GM12865 (cell line): ENCODE data around the gene HADHA.
"Not testable (repeated sequence)": the region's sequence is repeated elsewhere in the genome, so short reads cannot be mapped to it uniquely, and the experiment has no call there.

ENCODE experiments used
- DNase-seq: peaks from one replicate; pipeline ENCODE4 v3.0.0; 2010; ENCODE audit warnings: low read depth
- H3K4me3 ChIP-seq: 2 replicates; pipeline ENCODE4 v1.5.1; 2011; ENCODE audit warnings: mild to moderate bottlenecking, low read depth, low read length, control low read depth
- TF ChIP-seq, protein P1 (sequence below): IDR thresholded peaks from 2 replicates; pipeline ENCODE4 v1.5.1; 2011; ENCODE audit warnings: low read length, control low read depth, low read depth, inconsistent platforms; ENCODE audit not compliant: insufficient read depth; ENCODE audit errors: missing control alignments

HADHA gene

DNA sequence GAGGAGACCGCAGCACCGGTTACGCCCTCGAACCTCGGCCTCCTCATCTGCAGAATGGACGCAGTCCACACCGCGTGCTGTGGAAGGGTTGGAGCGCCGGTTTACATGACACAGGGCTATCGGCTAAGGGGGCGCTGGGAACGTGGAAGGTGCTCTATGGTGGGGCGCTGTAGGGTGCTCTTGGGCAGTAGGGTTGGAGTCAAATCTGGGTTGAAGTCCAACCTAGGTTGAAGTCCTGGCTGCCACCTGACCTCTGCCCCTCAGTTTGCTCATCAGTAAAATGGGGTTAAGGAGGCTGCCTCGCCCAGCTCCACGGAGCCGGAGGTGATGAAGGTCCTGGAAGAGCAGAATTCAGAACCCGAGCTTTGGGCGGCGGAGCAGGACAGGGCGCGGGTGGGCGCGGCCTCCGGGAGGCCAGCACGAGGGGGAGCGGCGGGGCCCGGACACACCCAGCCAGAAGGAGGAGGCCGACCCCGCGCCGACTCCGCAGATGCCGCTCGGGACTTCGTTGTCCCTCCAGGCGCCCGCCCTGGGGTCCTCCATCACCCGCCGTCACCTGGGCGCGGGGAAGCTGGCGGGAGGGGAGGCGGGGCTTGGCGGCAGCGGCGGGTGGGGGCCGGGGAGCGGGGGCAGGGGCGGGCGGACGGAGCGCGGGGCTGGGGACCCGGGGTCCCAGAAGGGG is 72.1 kb downstream of the HADHA start:
- TF ChIP-seq, protein P1, sequence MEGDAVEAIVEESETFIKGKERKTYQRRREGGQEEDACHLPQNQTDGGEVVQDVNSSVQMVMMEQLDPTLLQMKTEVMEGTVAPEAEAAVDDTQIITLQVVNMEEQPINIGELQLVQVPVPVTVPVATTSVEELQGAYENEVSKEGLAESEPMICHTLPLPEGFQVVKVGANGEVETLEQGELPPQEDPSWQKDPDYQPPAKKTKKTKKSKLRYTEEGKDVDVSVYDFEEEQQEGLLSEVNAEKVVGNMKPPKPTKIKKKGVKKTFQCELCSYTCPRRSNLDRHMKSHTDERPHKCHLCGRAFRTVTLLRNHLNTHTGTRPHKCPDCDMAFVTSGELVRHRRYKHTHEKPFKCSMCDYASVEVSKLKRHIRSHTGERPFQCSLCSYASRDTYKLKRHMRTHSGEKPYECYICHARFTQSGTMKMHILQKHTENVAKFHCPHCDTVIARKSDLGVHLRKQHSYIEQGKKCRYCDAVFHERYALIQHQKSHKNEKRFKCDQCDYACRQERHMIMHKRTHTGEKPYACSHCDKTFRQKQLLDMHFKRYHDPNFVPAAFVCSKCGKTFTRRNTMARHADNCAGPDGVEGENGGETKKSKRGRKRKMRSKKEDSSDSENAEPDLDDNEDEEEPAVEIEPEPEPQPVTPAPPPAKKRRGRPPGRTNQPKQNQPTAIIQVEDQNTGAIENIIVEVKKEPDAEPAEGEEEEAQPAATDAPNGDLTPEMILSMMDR, result no peak
- no peak for DNase-seq
- no peak overlapping the region for H3K4me3 ChIP-seq

GRCh38 chr2:26170795-26171194 is 73.6 kb downstream of the HADHA start:
- TF ChIP-seq, protein P1, result no peak
- no peak overlapping the region for H3K4me3 ChIP-seq
- no peak for DNase-seq

DNA sequence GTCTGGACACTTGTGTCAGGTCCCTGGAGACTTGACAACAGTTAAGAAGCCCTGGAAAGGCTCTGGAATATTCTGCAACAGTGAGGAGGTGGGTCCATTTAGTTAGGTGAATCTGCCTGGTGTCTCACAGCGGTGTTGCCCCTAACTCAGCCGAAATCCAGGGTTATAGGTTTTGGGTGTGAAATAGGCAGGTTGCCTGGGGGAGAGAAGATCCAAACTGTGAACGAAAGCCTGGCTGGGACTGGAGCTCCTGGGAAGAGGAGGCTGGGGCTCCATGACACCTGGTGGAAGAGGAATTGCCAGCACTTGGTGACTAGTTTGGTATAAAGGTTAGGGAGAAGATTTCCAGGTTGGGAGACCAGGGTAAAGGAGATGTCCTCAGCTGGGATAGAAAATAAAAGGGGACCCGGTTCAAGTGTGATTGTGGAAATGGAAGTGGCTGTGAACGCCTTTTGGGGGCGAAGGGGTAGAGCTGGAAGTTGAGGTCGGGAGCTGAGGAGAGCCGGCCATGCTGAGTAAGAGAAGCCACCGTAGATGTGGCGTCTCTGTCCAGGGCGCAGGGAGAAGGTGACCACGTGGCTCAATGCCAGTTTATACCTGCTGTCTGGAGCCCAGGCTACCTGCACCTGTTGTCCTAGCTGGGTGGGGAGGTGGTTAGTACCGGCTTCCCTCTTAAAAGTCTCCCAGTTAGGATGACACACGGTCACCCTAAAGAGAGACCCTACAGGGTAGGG is 74.6 kb downstream of the HADHA start:
- TF ChIP-seq, protein P1, result no peak
- DNase-seq, result no peak
- no peak overlapping the region for H3K4me3 ChIP-seq

DNA sequence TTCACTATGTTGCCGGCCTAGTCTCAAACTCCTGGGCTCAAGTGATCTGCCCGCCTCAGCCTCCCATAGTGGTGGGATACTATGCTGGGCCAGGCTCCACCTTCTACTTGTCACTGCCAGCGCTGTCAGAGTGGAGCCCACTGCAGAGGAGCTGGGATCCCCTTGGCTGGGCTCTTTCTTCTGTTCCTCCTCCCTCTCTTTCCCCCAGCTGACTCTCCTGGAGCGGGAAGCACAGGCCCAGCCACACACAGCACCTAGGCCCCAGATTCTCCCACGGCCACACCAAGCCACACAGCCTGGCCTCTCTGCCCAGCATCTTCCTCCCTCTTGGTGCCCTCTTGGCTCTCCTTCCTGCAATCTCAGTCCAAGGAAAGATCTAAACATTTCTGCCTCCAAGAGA is 75.2 kb downstream of the HADHA start:
- no peak overlapping the region for H3K4me3 ChIP-seq
- TF ChIP-seq, protein P1, result no peak
- DNase-seq, result no peak

DNA sequence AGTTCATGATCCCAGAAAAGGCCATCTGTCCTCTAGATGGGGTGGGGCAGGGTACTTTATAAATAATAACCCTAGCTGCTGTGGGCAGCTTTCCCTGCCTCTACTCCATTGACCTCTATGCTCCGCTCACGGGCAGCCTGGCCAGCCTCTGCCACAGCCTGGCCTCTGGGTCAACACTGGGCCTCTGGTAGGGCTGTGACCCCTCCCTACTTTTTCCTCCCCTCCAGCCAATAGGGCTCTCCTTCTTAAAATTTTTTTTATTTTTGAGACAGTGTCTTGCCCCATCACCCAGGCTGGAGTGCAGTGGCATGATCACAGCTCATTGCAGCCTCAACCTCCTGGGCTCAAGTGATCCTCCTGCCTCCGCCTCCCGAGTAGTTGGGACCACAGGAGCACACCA is 75.6 kb downstream of the HADHA start:
- TF ChIP-seq, protein P1, result no peak
- DNase-seq, result no peak
- no peak overlapping the region for H3K4me3 ChIP-seq

- H3K4me3 ChIP-seq, DNase-seq: not testable (repeated sequence)
These were observed 77.9 kb downstream of the HADHA start for GRCh38 chr2:26166541-26166940.

DNA sequence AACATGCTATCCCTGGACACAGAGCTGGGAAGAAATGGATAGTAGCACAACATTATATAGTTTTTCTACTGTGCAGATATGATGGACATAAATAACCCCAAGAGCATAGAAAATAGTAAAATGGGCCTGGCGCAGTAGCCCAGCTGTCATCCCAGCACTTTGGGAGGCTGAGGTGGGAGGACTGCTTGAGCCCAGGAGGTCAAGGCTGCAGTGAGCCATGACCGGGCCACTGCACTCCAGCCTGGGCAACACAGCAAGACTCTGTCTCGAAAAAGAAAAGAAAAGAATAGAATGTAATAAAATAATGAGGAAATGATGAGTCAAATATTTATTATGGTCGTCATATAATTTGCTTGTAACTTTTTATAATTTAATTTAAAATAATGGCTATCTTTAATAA is 79.0 kb downstream of the HADHA start:
- TF ChIP-seq, protein P1, result no peak
- DNase-seq, result no peak
- no peak overlapping the region for H3K4me3 ChIP-seq
